Measurements from ENCODE around the gene TARS2.

The TARS2 gene

GRCh38 chr1:150536836-150537731 is 49.9 kb downstream of the TARS2 start:
- TF ChIP-seq POLR2A (IDR thresholded peaks at IDR 0.05; ENCODE audit: low read length) = no peak
- no peak for TF ChIP-seq GATA1 (IDR thresholded peaks at IDR 0.05; ENCODE audit: low read depth, low read length)

GRCh38 chr1:150537732-150538684 is 50.8 kb downstream of the TARS2 start:
- no peak for DNase-seq
- TF ChIP-seq GATA1 (IDR thresholded peaks at IDR 0.05; ENCODE audit: low read depth, low read length) (no peak), POLR2A (IDR thresholded peaks at IDR 0.05; ENCODE audit: low read length) (no peak)

More at GRCh38 chr1:150536836-150537731, 49.9 kb downstream of the TARS2 start:
- no peak for DNase-seq

GRCh38 chr1:150543500-150544143 is 56.4 kb downstream of the TARS2 start:
- TF ChIP-seq POLR2A (IDR thresholded peaks at IDR 0.05; ENCODE audit: low read length) (no peak), GATA1 (IDR thresholded peaks at IDR 0.05; ENCODE audit: low read depth, low read length) (no peak)
- DNase-seq = no peak

GRCh38 chr1:150544204-150544603 is 57.0 kb downstream of the TARS2 start:
- DNase-seq = no peak
- no peak for TF ChIP-seq GATA1 (IDR thresholded peaks at IDR 0.05; ENCODE audit: low read depth, low read length)
- TF ChIP-seq POLR2A (IDR thresholded peaks at IDR 0.05; ENCODE audit: low read length) = no peak

- no peak for TF ChIP-seq GATA1 (IDR thresholded peaks at IDR 0.05; ENCODE audit: low read depth, low read length)
- TF ChIP-seq POLR2A (IDR thresholded peaks at IDR 0.05; ENCODE audit: low read length) = no peak
- peak; percentile 51 to 68 for DNase-seq
Observed at GRCh38 chr1:150545486-150546032, 58.3 kb downstream of the TARS2 start.

- no peak for TF ChIP-seq GATA1 (IDR thresholded peaks at IDR 0.05; ENCODE audit: low read depth, low read length)
- TF ChIP-seq POLR2A (IDR thresholded peaks at IDR 0.05; ENCODE audit: low read length) = no peak
- no peak for DNase-seq
Observed at GRCh38 chr1:150546294-150546937, 59.2 kb downstream of the TARS2 start.

GRCh38 chr1:150548324-150548631 is 61.1 kb downstream of the TARS2 start:
- TF ChIP-seq POLR2A (IDR thresholded peaks at IDR 0.05; ENCODE audit: low read length) = no peak
- no peak for TF ChIP-seq GATA1 (IDR thresholded peaks at IDR 0.05; ENCODE audit: low read depth, low read length)
- DNase-seq = no peak

- TF ChIP-seq GATA1 (IDR thresholded peaks at IDR 0.05; ENCODE audit: low read depth, low read length) (no peak), POLR2A (IDR thresholded peaks at IDR 0.05; ENCODE audit: low read length) (no peak)
- DNase-seq = peak; percentile 81 to 83
Observed at GRCh38 chr1:150548632-150549495, 61.6 kb downstream of the TARS2 start, which contains the start of gene ADAMTSL4. TSS of gene ADAMTSL4 (plus strand) at chr1:150549408. CDS start at chr1:150552289, 2,881 bp downstream.

- peak in 1 of 2 experiments; percentile 46 for DNase-seq
- TF ChIP-seq POLR2A (IDR thresholded peaks at IDR 0.05; ENCODE audit: low read length) = no peak
Observed at GRCh38 chr1:150549496-150550221, 62.4 kb downstream of the TARS2 start.

GRCh38 chr1:150550222-150551050 is 63.2 kb downstream of the TARS2 start:
- DNase-seq = no peak
- TF ChIP-seq POLR2A (IDR thresholded peaks at IDR 0.05; ENCODE audit: low read length) = no peak
- TF ChIP-seq GATA1 (IDR thresholded peaks at IDR 0.05; ENCODE audit: low read depth, low read length) = no peak

All from erythroblast (primary cell).